IPS-15b (cell line): ENCODE results near the gene FOXP2.

Experiments
- H3K27me3 ChIP-seq: one replicate; pipeline ENCODE4 v1.6.1; 2013; ENCODE audit warnings: low read length; ENCODE audit not compliant: control insufficient read depth, insufficient read depth
- H3K36me3 ChIP-seq: one replicate; pipeline ENCODE4 v1.6.1; 2013; ENCODE audit warnings: low read length; ENCODE audit not compliant: control insufficient read depth, insufficient read depth
- H3K4me1 ChIP-seq: one replicate; pipeline ENCODE4 v1.6.1; 2013; ENCODE audit warnings: mild to moderate bottlenecking, low read length; ENCODE audit not compliant: control insufficient read depth, insufficient read depth
- H3K4me3 ChIP-seq: one replicate; pipeline ENCODE4 v1.5.1; 2013; ENCODE audit warnings: low read depth, low read length
- H3K9ac ChIP-seq: one replicate; pipeline ENCODE4 v1.6.1; 2013; ENCODE audit warnings: low read depth, mild to moderate bottlenecking, low read length
- H3K9me3 ChIP-seq: one replicate; pipeline ENCODE4 v1.6.1; 2013; ENCODE audit warnings: mild to moderate bottlenecking, low read length; ENCODE audit not compliant: control insufficient read depth, insufficient read depth

Gene FOXP2

GRCh38 chr7:114708646-114709045, 294.0 kb downstream of the FOXP2 start:
- Histone ChIP-seq H3K4me1 (peaks cover 24% of the 10 kb centered on the region), H3K9ac (no peak overlapping the region), H3K4me3 (no peak overlapping the region), H3K27me3 (peaks cover 4% of the 10 kb centered on the region), H3K9me3 (no peaks in the 10 kb centered on the region), H3K36me3 (no peaks in the 10 kb centered on the region)

- no peak overlapping the region for H3K4me3 ChIP-seq
- peaks cover 4% of the 10 kb centered on the region for H3K27me3 ChIP-seq
- no peak overlapping the region for H3K9ac ChIP-seq
- H3K4me1 ChIP-seq: peaks cover 24% of the 10 kb centered on the region
- H3K36me3 ChIP-seq: no peaks in the 10 kb centered on the region
- H3K9me3 ChIP-seq: no peaks in the 10 kb centered on the region
These were observed 295.9 kb downstream of the FOXP2 start for GRCh38 chr7:114710499-114710898.

GRCh38 chr7:114711241-114711640, 296.6 kb downstream of the FOXP2 start:
- Histone ChIP-seq H3K4me1 (peaks cover 24% of the 10 kb centered on the region), H3K9me3 (no peaks in the 10 kb centered on the region), H3K4me3 (no peak overlapping the region), H3K27me3 (peaks cover 4% of the 10 kb centered on the region), H3K9ac (no peak overlapping the region), H3K36me3 (no peaks in the 10 kb centered on the region)

- peaks cover 9% of the 10 kb centered on the region for H3K4me1 ChIP-seq
- H3K9me3 ChIP-seq: no peaks in the 10 kb centered on the region
- no peak overlapping the region for H3K9ac ChIP-seq
- H3K4me3 ChIP-seq: no peak overlapping the region
- H3K27me3 ChIP-seq: no peaks in the 10 kb centered on the region
- no peaks in the 10 kb centered on the region for H3K36me3 ChIP-seq
These were observed 301.3 kb downstream of the FOXP2 start for GRCh38 chr7:114715907-114716306.

- H3K4me1 ChIP-seq: no peaks in the 10 kb centered on the region
- H3K9me3 ChIP-seq: no peaks in the 10 kb centered on the region
- no peaks in the 10 kb centered on the region for H3K27me3 ChIP-seq
- no peak overlapping the region for H3K4me3 ChIP-seq
- no peaks in the 10 kb centered on the region for H3K36me3 ChIP-seq
- no peak overlapping the region for H3K9ac ChIP-seq
These were observed 304.2 kb downstream of the FOXP2 start for GRCh38 chr7:114718861-114719260.

GRCh38 chr7:114720725-114721124, 306.1 kb downstream of the FOXP2 start:
- H3K27me3 ChIP-seq: no peaks in the 10 kb centered on the region
- H3K36me3 ChIP-seq: no peaks in the 10 kb centered on the region
- H3K4me1 ChIP-seq: no peaks in the 10 kb centered on the region
- H3K4me3 ChIP-seq: no peak overlapping the region
- H3K9me3 ChIP-seq: no peaks in the 10 kb centered on the region
- H3K9ac ChIP-seq: no peak overlapping the region

GRCh38 chr7:114722562-114722961, 307.9 kb downstream of the FOXP2 start:
- Histone ChIP-seq H3K9me3 (no peaks in the 10 kb centered on the region), H3K9ac (no peak overlapping the region), H3K4me3 (no peak overlapping the region), H3K27me3 (no peaks in the 10 kb centered on the region), H3K36me3 (no peaks in the 10 kb centered on the region), H3K4me1 (no peaks in the 10 kb centered on the region)

GRCh38 chr7:114723308-114723707, 308.7 kb downstream of the FOXP2 start:
- Histone ChIP-seq H3K4me1 (no peaks in the 10 kb centered on the region), H3K9ac (no peak overlapping the region), H3K27me3 (no peaks in the 10 kb centered on the region), H3K36me3 (no peaks in the 10 kb centered on the region), H3K9me3 (no peaks in the 10 kb centered on the region), H3K4me3 (no peak overlapping the region)

- Histone ChIP-seq H3K36me3 (no peaks in the 10 kb centered on the region), H3K4me1 (no peaks in the 10 kb centered on the region), H3K27me3 (no peaks in the 10 kb centered on the region), H3K9ac (no peak overlapping the region), H3K4me3 (no peak overlapping the region), H3K9me3 (no peaks in the 10 kb centered on the region)
These were observed 325.5 kb downstream of the FOXP2 start for GRCh38 chr7:114740095-114740494.

- no peaks in the 10 kb centered on the region for H3K9me3 ChIP-seq
- no peaks in the 10 kb centered on the region for H3K4me1 ChIP-seq
- no peak overlapping the region for H3K9ac ChIP-seq
- H3K4me3 ChIP-seq: no peak overlapping the region
- no peaks in the 10 kb centered on the region for H3K27me3 ChIP-seq
- H3K36me3 ChIP-seq: no peaks in the 10 kb centered on the region
These were observed 326.3 kb downstream of the FOXP2 start for GRCh38 chr7:114740941-114741340.

- Histone ChIP-seq H3K9me3 (no peaks in the 10 kb centered on the region), H3K4me1 (no peaks in the 10 kb centered on the region), H3K4me3 (no peak overlapping the region), H3K9ac (no peak overlapping the region), H3K27me3 (no peaks in the 10 kb centered on the region), H3K36me3 (no peaks in the 10 kb centered on the region)
These were observed 327.3 kb downstream of the FOXP2 start for GRCh38 chr7:114741911-114742310.
